ENCODE results near the gene PFDN1. TPM values are rescaled to one million over a fixed set of nuclear protein-coding genes. Genes with fewer than 3 reads are reported as not detected.

The PFDN1 gene
- total and polyA plus RNA-seq, 2 experiments from 2014 or later: 84.1 to 98.0 TPM

DNA sequence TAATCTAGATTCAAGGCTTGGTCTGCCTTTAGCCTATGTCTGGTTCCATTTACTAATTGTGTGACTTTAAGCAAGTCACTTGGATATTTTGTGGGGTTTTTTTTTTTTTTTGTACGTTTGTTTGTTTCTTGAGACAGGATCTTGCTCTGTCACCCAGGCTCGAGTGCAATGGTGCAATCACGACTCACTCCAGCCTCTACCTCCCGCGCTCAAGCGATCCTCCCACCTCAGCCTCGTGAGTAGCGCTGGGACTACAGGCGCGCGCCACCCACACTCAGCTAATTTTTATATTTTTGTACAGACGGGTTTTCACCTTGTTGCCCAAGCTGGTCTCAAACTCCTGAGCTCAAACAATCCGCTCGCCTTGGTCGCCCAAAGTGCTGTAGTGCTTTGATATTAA lies 1.1 kb upstream of the PFDN1 start:
- TF ChIP-seq EZH2phosphoT487 (IDR thresholded peaks at IDR 0.05; ENCODE audit: low read depth, severe bottlenecking, unreplicated experiment) (no peak), EZH2 (IDR thresholded peaks at IDR 0.05; ENCODE audit: borderline replicate concordance) (no peak)
- TF ChIP-seq, protein P1, sequence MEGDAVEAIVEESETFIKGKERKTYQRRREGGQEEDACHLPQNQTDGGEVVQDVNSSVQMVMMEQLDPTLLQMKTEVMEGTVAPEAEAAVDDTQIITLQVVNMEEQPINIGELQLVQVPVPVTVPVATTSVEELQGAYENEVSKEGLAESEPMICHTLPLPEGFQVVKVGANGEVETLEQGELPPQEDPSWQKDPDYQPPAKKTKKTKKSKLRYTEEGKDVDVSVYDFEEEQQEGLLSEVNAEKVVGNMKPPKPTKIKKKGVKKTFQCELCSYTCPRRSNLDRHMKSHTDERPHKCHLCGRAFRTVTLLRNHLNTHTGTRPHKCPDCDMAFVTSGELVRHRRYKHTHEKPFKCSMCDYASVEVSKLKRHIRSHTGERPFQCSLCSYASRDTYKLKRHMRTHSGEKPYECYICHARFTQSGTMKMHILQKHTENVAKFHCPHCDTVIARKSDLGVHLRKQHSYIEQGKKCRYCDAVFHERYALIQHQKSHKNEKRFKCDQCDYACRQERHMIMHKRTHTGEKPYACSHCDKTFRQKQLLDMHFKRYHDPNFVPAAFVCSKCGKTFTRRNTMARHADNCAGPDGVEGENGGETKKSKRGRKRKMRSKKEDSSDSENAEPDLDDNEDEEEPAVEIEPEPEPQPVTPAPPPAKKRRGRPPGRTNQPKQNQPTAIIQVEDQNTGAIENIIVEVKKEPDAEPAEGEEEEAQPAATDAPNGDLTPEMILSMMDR (IDR thresholded peaks at IDR 0.05; ENCODE audit: poor library complexity): no peak
- H3K27ac ChIP-seq: no peak overlapping the region
- H3K9me2 ChIP-seq (replicated peaks; ENCODE audit: insufficient read depth): no peaks in the 10 kb centered on the region
- no peaks in the 10 kb centered on the region for H3K9me3 ChIP-seq (ENCODE audit: low read depth)
- no peaks in the 10 kb centered on the region for H4K20me1 ChIP-seq (ENCODE audit: insufficient read depth, poor library complexity, severe bottlenecking)
- no peak for DNase-seq (ENCODE audit: low spot score)
- H3K36me3 ChIP-seq (replicated peaks; ENCODE audit: insufficient read depth, low read depth): no peaks in the 10 kb centered on the region
- H3K4me2 ChIP-seq: peak overlapping the region; percentile 78
- H3K4me1 ChIP-seq (ENCODE audit: insufficient read depth): peaks cover 17% of the 10 kb centered on the region
- H3K4me3 ChIP-seq: no peak overlapping the region
- peaks cover 38% of the 10 kb centered on the region for H3K79me2 ChIP-seq
- no peaks in the 10 kb centered on the region for H3K27me3 ChIP-seq
- 97% methylated on average over 15 of the region's 15 CpGs for WGBS (ENCODE audit: low lambda C conversion rate, missing lambda C conversion rate)
- no peak overlapping the region for H2AFZ ChIP-seq

DNA sequence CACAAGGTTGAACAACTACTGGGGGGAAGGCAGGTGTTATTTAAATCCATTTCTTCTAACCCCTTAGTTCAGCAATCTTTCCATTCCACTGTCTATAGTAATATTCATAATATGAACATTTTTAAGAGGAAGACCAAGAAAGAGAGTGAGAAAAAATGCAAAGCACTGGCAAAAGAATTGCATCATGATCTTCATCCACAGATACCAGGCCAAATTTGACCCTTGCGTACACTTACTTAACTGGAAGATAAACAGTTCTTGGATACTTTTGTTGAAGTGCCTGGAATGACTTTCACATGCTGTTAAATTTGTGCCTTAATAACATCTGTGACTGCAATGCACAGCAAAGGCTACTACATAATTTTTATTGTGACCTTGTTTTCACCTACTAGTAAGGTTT lies 1.8 kb downstream of the PFDN1 start:
- H3K9me3 ChIP-seq (ENCODE audit: low read depth): no peaks in the 10 kb centered on the region
- peaks cover 17% of the 10 kb centered on the region for H3K4me1 ChIP-seq (ENCODE audit: insufficient read depth)

DNA sequence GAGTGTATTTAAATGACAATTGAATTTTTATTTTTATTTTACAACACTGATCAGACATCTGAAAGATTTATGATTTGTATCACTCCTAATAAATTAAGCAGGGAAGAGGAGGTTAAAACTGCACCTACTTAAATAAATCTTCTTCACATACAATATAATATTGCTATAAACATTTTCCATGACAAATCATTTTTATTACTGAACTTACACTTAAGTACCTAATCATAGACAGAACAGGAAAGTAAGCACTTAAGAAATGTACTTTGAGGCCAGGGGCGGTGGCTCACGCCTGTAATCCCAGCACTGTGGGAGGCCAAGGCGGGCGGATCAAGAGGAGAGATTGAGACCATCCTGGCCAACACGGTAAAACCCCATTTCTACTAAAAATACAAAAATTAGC lies 3.8 kb downstream of the PFDN1 start:
- Histone ChIP-seq H3K79me2 (peaks cover 81% of the 10 kb centered on the region), H3K27ac (peak overlapping the region; percentile 30)
- 88% methylated on average over 5 of the region's 5 CpGs for WGBS (ENCODE audit: low lambda C conversion rate, missing lambda C conversion rate)

More for the DNA sequence above, 1.8 kb downstream of the PFDN1 start:
- 83% methylated on average over 1 of the region's 1 CpG for WGBS (ENCODE audit: low lambda C conversion rate, missing lambda C conversion rate)
- no peaks in the 10 kb centered on the region for H3K36me3 ChIP-seq (replicated peaks; ENCODE audit: insufficient read depth, low read depth)
- H3K79me2 ChIP-seq: peaks cover 65% of the 10 kb centered on the region
- H3K9me2 ChIP-seq (replicated peaks; ENCODE audit: insufficient read depth): no peaks in the 10 kb centered on the region
- peak overlapping the region; percentile 93 for H3K4me2 ChIP-seq
- DNase-seq (ENCODE audit: low spot score): no peak
- H3K4me3 ChIP-seq: no peak overlapping the region
- H4K20me1 ChIP-seq (ENCODE audit: insufficient read depth, poor library complexity, severe bottlenecking): no peaks in the 10 kb centered on the region
- no peaks in the 10 kb centered on the region for H3K27me3 ChIP-seq
- no peak overlapping the region for H2AFZ ChIP-seq
- no peak for TF ChIP-seq EZH2 (IDR thresholded peaks at IDR 0.05; ENCODE audit: borderline replicate concordance)
- TF ChIP-seq, protein P1 (IDR thresholded peaks at IDR 0.05; ENCODE audit: poor library complexity): no peak
- no peak for TF ChIP-seq EZH2phosphoT487 (IDR thresholded peaks at IDR 0.05; ENCODE audit: low read depth, severe bottlenecking, unreplicated experiment)
- no peak overlapping the region for H3K27ac ChIP-seq

More for the DNA sequence above, 3.8 kb downstream of the PFDN1 start:
- H3K4me3 ChIP-seq: no peak overlapping the region
- H3K36me3 ChIP-seq (replicated peaks; ENCODE audit: insufficient read depth, low read depth): no peaks in the 10 kb centered on the region
- TF ChIP-seq, protein P1 (IDR thresholded peaks at IDR 0.05; ENCODE audit: poor library complexity): no peak
- TF ChIP-seq EZH2phosphoT487 (IDR thresholded peaks at IDR 0.05; ENCODE audit: low read depth, severe bottlenecking, unreplicated experiment) (no peak), EZH2 (IDR thresholded peaks at IDR 0.05; ENCODE audit: borderline replicate concordance) (no peak)
- no peak overlapping the region for H3K4me2 ChIP-seq
- no peak overlapping the region for H2AFZ ChIP-seq
- no peaks in the 10 kb centered on the region for H3K9me3 ChIP-seq (ENCODE audit: low read depth)
- no peak for DNase-seq (ENCODE audit: low spot score)
- H3K4me1 ChIP-seq (ENCODE audit: insufficient read depth): peaks cover 17% of the 10 kb centered on the region
- no peaks in the 10 kb centered on the region for H3K9me2 ChIP-seq (replicated peaks; ENCODE audit: insufficient read depth)
- peaks cover under 1% of the 10 kb centered on the region for H4K20me1 ChIP-seq (ENCODE audit: insufficient read depth, poor library complexity, severe bottlenecking)
- no peaks in the 10 kb centered on the region for H3K27me3 ChIP-seq

Data from hepatocyte (in vitro differentiated cells).